GM12874 (cell line): ENCODE results near the gene MPRIP.

Experiments
- CTCF ChIP-seq: IDR thresholded peaks from 2 replicates; pipeline ENCODE4 v1.5.1; 2011; ENCODE audit warnings: low read depth, mild to moderate bottlenecking, control low read depth, low read length, moderate library complexity; ENCODE audit not compliant: insufficient read depth

The MPRIP gene

GRCh38 chr17:17229416-17230384, 187.4 kb downstream of the MPRIP start:
- no peak for TF ChIP-seq CTCF

- no peak for TF ChIP-seq CTCF
These were observed 189.5 kb downstream of the MPRIP start for GRCh38 chr17:17231621-17232302.

- no peak for TF ChIP-seq CTCF
These were observed 190.0 kb downstream of the MPRIP start for GRCh38 chr17:17232303-17232621.

- TF ChIP-seq CTCF: no peak
These were observed 193.2 kb downstream of the MPRIP start for GRCh38 chr17:17235212-17236174.

- no peak for TF ChIP-seq CTCF
These were observed 194.2 kb downstream of the MPRIP start for GRCh38 chr17:17236295-17237025.

- TF ChIP-seq CTCF: no peak
These were observed 195.0 kb downstream of the MPRIP start, which contains the start of gene FLCN for GRCh38 chr17:17237026-17237799. TSS of gene FLCN (minus strand) at chr17:17237168. CDS start at chr17:17228137, 9,031 bp downstream.
